HEK293 (cell line): ENCODE data around the gene HIC1.

Source experiments
- CTCF ChIA-PET: fragments of 350-600 bp; formaldehyde crosslinking; extraction: SDS; loops from one replicate; lab custom pipeline; 2021; ENCODE audit warnings: antibody characterized with exemption; lab: Yijun Ruan, JAX
- POLR2A ChIA-PET: fragments of 300-600 bp; formaldehyde crosslinking; extraction: SDS; loops from one replicate; lab custom pipeline; 2020; ENCODE audit warnings: antibody characterized with exemption, inconsistent platforms; lab: Yijun Ruan, JAX
- H3K27ac ChIP-seq: fragments of 200-500 bp; sonication (Bioruptor generic); 2 replicates; pipeline ENCODE4 v1.5.1; 2014; ENCODE audit warnings: low read depth, low read length, control low read depth, inconsistent platforms; ENCODE audit errors: extremely low read depth
- H3K36me3 ChIP-seq, 2 experiments: fragments of 200-500 bp in 1 of 2; sonication (Bioruptor generic) in 1 of 2; 1 replicate in 1 of 2; 2 replicates in 1 of 2; pipeline ENCODE4 v1.5.1; 2014 to 2017; ENCODE audit warnings: inconsistent platforms in 2 of 2, low read length in 2 of 2; ENCODE audit not compliant: control insufficient read depth in 2 of 2, insufficient read depth in 1 of 2
- H3K4me1 ChIP-seq: fragments of 200-500 bp; sonication (Bioruptor generic); 2 replicates; pipeline ENCODE4 v1.5.1; 2014; ENCODE audit warnings: mild to moderate bottlenecking, low read length, inconsistent platforms; ENCODE audit not compliant: control insufficient read depth, insufficient read depth
- H3K4me3 ChIP-seq: 2 replicates; pipeline ENCODE4 v1.5.1; 2011; ENCODE audit warnings: low read depth, mild to moderate bottlenecking, control low read depth, low read length, moderate library complexity
- H3K9me3 ChIP-seq: fragments of 200-500 bp; sonication (Bioruptor generic); 2 replicates; pipeline ENCODE4 v1.5.1; 2014; ENCODE audit warnings: low read depth, low read length, inconsistent platforms; ENCODE audit not compliant: control insufficient read depth, insufficient read depth
- AEBP2 ChIP-seq: fragments of 450-650 bp; formaldehyde crosslinking; IDR thresholded peaks from 2 replicates; pipeline ENCODE4 v1.5.1; 2016; ENCODE audit warnings: missing biosample characterization, missing genetic modification characterization, borderline replicate concordance
- BCL6B ChIP-seq: fragments of 450-650 bp; formaldehyde crosslinking; IDR thresholded peaks from 2 replicates; pipeline ENCODE4 v1.5.1; 2017; ENCODE audit warnings: missing biosample characterization, missing genetic modification characterization
- KLF9 ChIP-seq: fragments of 450-650 bp; formaldehyde crosslinking; IDR thresholded peaks from 2 replicates; pipeline ENCODE4 v1.5.1; 2016; ENCODE audit warnings: missing biosample characterization, missing genetic modification characterization, low read depth
- OSR2 ChIP-seq: fragments of 450-650 bp; formaldehyde crosslinking; IDR thresholded peaks from 2 replicates; pipeline ENCODE4 v1.5.1; 2016; ENCODE audit warnings: missing biosample characterization, missing genetic modification characterization
- PATZ1 ChIP-seq: fragments of 450-650 bp; formaldehyde crosslinking; IDR thresholded peaks from 2 replicates; pipeline ENCODE4 v1.5.1; 2016; ENCODE audit warnings: missing biosample characterization, missing genetic modification characterization
- SCRT2 ChIP-seq: fragments of 450-650 bp; formaldehyde crosslinking; IDR thresholded peaks from 2 replicates; pipeline ENCODE4 v1.5.1; 2016; ENCODE audit warnings: missing biosample characterization, missing genetic modification characterization
- TSHZ1 ChIP-seq: fragments of 450-650 bp; formaldehyde crosslinking; IDR thresholded peaks from 2 replicates; pipeline ENCODE4 v1.5.1; 2016; ENCODE audit warnings: missing biosample characterization, missing genetic modification characterization, borderline replicate concordance
- ZFP41 ChIP-seq: fragments of 450-650 bp; formaldehyde crosslinking; IDR thresholded peaks from 2 replicates; pipeline ENCODE4 v1.5.1; 2016; ENCODE audit warnings: missing biosample characterization, missing genetic modification characterization, borderline replicate concordance
- ZNF148 ChIP-seq: fragments of 450-650 bp; formaldehyde crosslinking; IDR thresholded peaks from 2 replicates; pipeline ENCODE4 v1.5.0; 2017; ENCODE audit warnings: missing biosample characterization, missing genetic modification characterization, borderline replicate concordance
- ZNF23 ChIP-seq: fragments of 450-650 bp; formaldehyde crosslinking; IDR thresholded peaks from 2 replicates; pipeline ENCODE4 v1.5.1; 2016; ENCODE audit warnings: missing biosample characterization, missing genetic modification characterization, borderline replicate concordance
- ZNF292 ChIP-seq: fragments of 450-650 bp; formaldehyde crosslinking; IDR thresholded peaks from 2 replicates; pipeline ENCODE4 v1.5.1; 2016; ENCODE audit warnings: low read depth, missing biosample characterization, missing genetic modification characterization, borderline replicate concordance
- ZNF391 ChIP-seq: fragments of 450-650 bp; formaldehyde crosslinking; IDR thresholded peaks from 2 replicates; pipeline ENCODE4 v1.5.1; 2016; ENCODE audit warnings: low read depth, missing biosample characterization, missing genetic modification characterization, borderline replicate concordance
- ZNF449 ChIP-seq: fragments of 450-650 bp; formaldehyde crosslinking; IDR thresholded peaks from 2 replicates; pipeline ENCODE4 v1.5.1; 2017; ENCODE audit warnings: missing biosample characterization, mild to moderate bottlenecking, missing genetic modification characterization, moderate library complexity
- ZNF473 ChIP-seq: fragments of 450-650 bp; formaldehyde crosslinking; IDR thresholded peaks from 2 replicates; pipeline ENCODE4 v1.5.1; 2017; ENCODE audit warnings: missing biosample characterization, missing genetic modification characterization
- ZNF488 ChIP-seq: fragments of 450-650 bp; formaldehyde crosslinking; IDR thresholded peaks from 2 replicates; pipeline ENCODE4 v1.5.1; 2016; ENCODE audit warnings: missing biosample characterization, missing genetic modification characterization
- ZNF585B ChIP-seq: fragments of 450-650 bp; formaldehyde crosslinking; IDR thresholded peaks from 2 replicates; pipeline ENCODE4 v1.5.1; 2016; ENCODE audit warnings: missing biosample characterization, missing genetic modification characterization
- ZNF623 ChIP-seq: fragments of 450-650 bp; formaldehyde crosslinking; IDR thresholded peaks from 2 replicates; pipeline ENCODE4 v1.5.1; 2016; ENCODE audit warnings: missing biosample characterization, missing genetic modification characterization
- ZNF629 ChIP-seq: fragments of 450-650 bp; formaldehyde crosslinking; IDR thresholded peaks from 2 replicates; pipeline ENCODE4 v1.5.1; 2017; ENCODE audit warnings: missing biosample characterization, missing genetic modification characterization
- ZNF670 ChIP-seq: fragments of 450-650 bp; formaldehyde crosslinking; IDR thresholded peaks from 2 replicates; pipeline ENCODE4 v1.5.1; 2016; ENCODE audit warnings: missing biosample characterization, missing genetic modification characterization, low read depth

HIC1 gene

GRCh38 chr17:2071024-2071385 is 16.1 kb downstream of the HIC1 start:
- TF ChIP-seq ZNF488 (tag by site-specific recombination) (no peak), ZNF585B (no peak), ZNF473 (tag by site-specific recombination) (no peak), ZNF148 (tag by site-specific recombination) (no peak), ZNF629 (no peak), ZFP41 (tag by site-specific recombination) (no peak), ZNF292 (no peak), AEBP2 (tag by site-specific recombination) (no peak), OSR2 (no peak), ZNF670 (tag by site-specific recombination) (no peak), ZNF449 (tag by site-specific recombination) (no peak), BCL6B (tag by site-specific recombination) (no peak), ZNF391 (no peak), KLF9 (tag by site-specific recombination) (no peak), TSHZ1 (no peak), PATZ1 (tag by site-specific recombination) (no peak), ZNF23 (tag by site-specific recombination) (no peak), ZNF623 (no peak), SCRT2 (tag by site-specific recombination) (no peak)
- TF ChIP-seq, all 188 proteins: peak for 0
- ChIA-PET CTCF (interaction anchor here (1.0 to 1.1 kb wide), 4 partner anchors 14 to 174 kb away, joined by 3 to 5 read pairs (median 4); no protein-coding TSS in a partner anchor), POLR2A (no interaction called here)
- no peaks in the 10 kb centered on the region for H3K9me3 ChIP-seq
- peaks cover 0 to 64% of the 10 kb centered on the region in 2 experiments; a peak in 1 of 3 replicates for H3K36me3 ChIP-seq
- no peak overlapping the region for H3K4me3 ChIP-seq
- no peak overlapping the region for H3K27ac ChIP-seq
- H3K4me1 ChIP-seq, result no peaks in the 10 kb centered on the region
